Mesendoderm (in vitro differentiated cells): ENCODE data around the gene GPR37L1.

ENCODE experiments used
- DNase-seq: peaks from one replicate; pipeline ENCODE4 v3.0.0; 2013
- H2AK5ac ChIP-seq: 2 replicates; pipeline ENCODE4 v1.6.1; 2013; ENCODE audit warnings: low read length, inconsistent platforms
- H2BK120ac ChIP-seq: 2 replicates; pipeline ENCODE4 v1.6.1; 2013; ENCODE audit warnings: low read depth, mild to moderate bottlenecking, low read length, moderate library complexity, mixed read lengths
- H2BK15ac ChIP-seq: replicated peaks from 2 replicates; pipeline ENCODE4 v1.6.1; 2013; ENCODE audit warnings: low read depth, mild to moderate bottlenecking, moderate library complexity
- H2BK5ac ChIP-seq: 2 replicates; pipeline ENCODE4 v1.6.1; 2013; ENCODE audit warnings: low read length, inconsistent platforms
- H3K18ac ChIP-seq: 2 replicates; pipeline ENCODE4 v1.6.1; 2013; ENCODE audit warnings: mild to moderate bottlenecking, low read length, mixed read lengths
- H3K23ac ChIP-seq: one replicate; pipeline ENCODE4 v1.6.1; 2013; ENCODE audit warnings: low read length
- H3K27ac ChIP-seq: 2 replicates; pipeline ENCODE4 v1.5.1; 2013; ENCODE audit warnings: low read depth, mild to moderate bottlenecking, inconsistent platforms, low read length, moderate library complexity
- H3K27me3 ChIP-seq: 2 replicates; pipeline ENCODE4 v1.6.1; 2013; ENCODE audit warnings: low read length, control low read depth, mild to moderate bottlenecking, inconsistent platforms; ENCODE audit not compliant: insufficient read depth, poor library complexity
- H3K36me3 ChIP-seq: 2 replicates; pipeline ENCODE4 v1.6.1; 2013; ENCODE audit warnings: low read length, inconsistent platforms; ENCODE audit not compliant: control insufficient read depth, insufficient read depth
- H3K4ac ChIP-seq: one replicate; pipeline ENCODE4 v1.6.1; 2013; ENCODE audit warnings: low read depth, mild to moderate bottlenecking, low read length, moderate library complexity
- H3K4me1 ChIP-seq: 2 replicates; pipeline ENCODE4 v1.6.1; 2013; ENCODE audit warnings: low read depth, low read length, inconsistent platforms; ENCODE audit not compliant: control insufficient read depth
- H3K4me2 ChIP-seq: 2 replicates; pipeline ENCODE4 v1.6.1; 2013; ENCODE audit warnings: low read length
- H3K4me3 ChIP-seq: 2 replicates; pipeline ENCODE4 v1.5.1; 2013; ENCODE audit warnings: mild to moderate bottlenecking, low read length
- H3K56ac ChIP-seq: one replicate; pipeline ENCODE4 v1.6.1; 2013; ENCODE audit warnings: low read length
- H3K79me1 ChIP-seq: 2 replicates; pipeline ENCODE4 v1.6.1; 2013; ENCODE audit warnings: low read length, inconsistent platforms
- H3K79me2 ChIP-seq: 2 replicates; pipeline ENCODE4 v1.6.1; 2013; ENCODE audit warnings: mild to moderate bottlenecking, low read length; ENCODE audit not compliant: control insufficient read depth, insufficient read depth
- H3K9ac ChIP-seq: 2 replicates; pipeline ENCODE4 v1.6.1; 2013; ENCODE audit warnings: low read length, inconsistent platforms
- H4K5ac ChIP-seq: one replicate; pipeline ENCODE4 v1.6.1; 2013; ENCODE audit warnings: low read length
- H4K8ac ChIP-seq: one replicate; pipeline ENCODE4 v1.6.1; 2013; ENCODE audit warnings: low read depth, mild to moderate bottlenecking, control low read depth, low read length, moderate library complexity
- WGBS: extraction: QIAGEN DNeasy Blood & Tissue Kit; methylation state at CpG from one replicate; pipeline ENCODE4 v1.1.7; 2013; ENCODE audit warnings: low lambda C conversion rate, missing lambda C conversion rate; ENCODE audit not compliant: insufficient coverage; ENCODE audit errors: extremely low coverage; 5-methylcytosine and 5-hydroxymethylcytosine counted together

GPR37L1 gene

GRCh38 chr1:202160377-202160940 is 37.7 kb downstream of the GPR37L1 start, which contains the start of gene PTPN7:
Gene PTPN7, minus strand, starts transcription at chr1:202160602. Its CDS starts 1,200 bp downstream, at chr1:202159402.
- H3K4me3 ChIP-seq, result no peak within 1 kb of the TSS

DNA sequence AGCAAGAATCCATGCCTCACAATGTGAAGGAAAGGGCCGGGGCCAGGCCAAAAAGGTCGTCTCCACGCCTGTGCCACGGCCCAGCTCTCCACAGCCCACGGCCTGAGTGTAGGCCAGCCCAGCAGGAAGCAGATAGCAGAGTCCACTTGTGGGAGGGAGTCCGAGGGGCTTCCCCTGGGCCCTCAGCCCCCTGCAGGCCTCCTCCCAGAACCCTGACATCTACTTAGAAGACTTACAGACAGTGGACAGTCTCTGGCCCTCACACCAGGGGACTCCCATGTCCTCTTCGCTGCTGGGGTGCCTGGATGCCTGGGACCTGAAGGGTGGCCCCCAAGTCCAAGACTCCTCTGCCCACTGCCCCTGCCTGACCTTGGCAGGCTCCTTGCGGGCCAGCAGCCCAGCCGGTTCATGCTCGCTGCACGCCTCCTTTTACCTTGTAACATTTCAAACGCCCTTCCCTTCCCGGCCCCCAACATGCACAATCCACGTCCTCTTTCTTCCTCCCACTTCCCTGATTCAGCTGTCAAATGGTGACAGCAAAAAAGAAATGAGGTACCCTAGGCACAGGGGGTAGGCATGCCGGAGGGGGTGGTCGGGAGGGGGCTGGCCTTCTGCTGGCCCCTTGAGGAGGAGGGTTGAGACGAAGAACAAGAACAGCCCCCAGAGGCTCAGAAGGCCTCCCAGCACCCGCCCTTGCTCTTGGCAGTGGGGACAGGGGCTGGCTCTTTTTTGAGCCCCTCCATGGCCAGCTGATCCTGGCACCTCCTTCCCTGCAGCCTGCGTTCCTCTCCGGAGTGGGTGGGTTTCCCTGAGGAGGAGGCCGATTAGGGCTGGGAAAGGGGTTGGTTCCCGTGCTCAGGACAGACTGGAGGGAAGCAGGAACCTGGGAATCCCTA is 38.7 kb downstream of the GPR37L1 start:
- no peak for DNase-seq
- Histone ChIP-seq H3K4me1 (peaks cover 26% of the 10 kb centered on the region), H4K5ac (no peak overlapping the region), H2BK120ac (no peak overlapping the region), H3K27ac (no peak overlapping the region), H3K4ac (no peak overlapping the region), H3K36me3 (no peaks in the 10 kb centered on the region), H3K79me2 (no peaks in the 10 kb centered on the region), H3K27me3 (no peaks in the 10 kb centered on the region), H3K18ac (peak overlapping the region; percentile 19), H3K9ac (no peak overlapping the region), H3K4me3 (no peak overlapping the region), H3K23ac (peak overlapping the region; percentile 91), H3K56ac (peak overlapping the region; percentile 66), H3K4me2 (no peak overlapping the region), H3K79me1 (no peaks in the 10 kb centered on the region), H2AK5ac (peak overlapping the region; percentile 7), H4K8ac (no peak overlapping the region), H2BK5ac (peak overlapping the region; percentile 27), H2BK15ac (no peak overlapping the region)
- no CpG with 5 or more reads among the region's 22 CpGs for WGBS

More at GRCh38 chr1:202160377-202160940, 37.7 kb downstream of the GPR37L1 start, which contains the start of gene PTPN7:
- no peak within 1 kb of the TSS for H3K4me2 ChIP-seq
- peak within 1 kb of the TSS; percentile 40 for H2BK5ac ChIP-seq
- H2BK120ac ChIP-seq, result no peak within 1 kb of the TSS
- no CpG with 5 or more reads among the region's 17 CpGs for WGBS
- no peak within 1 kb of the TSS for H4K5ac ChIP-seq
- H3K27ac ChIP-seq, result no peak within 1 kb of the TSS
- H4K8ac ChIP-seq, result no peak within 1 kb of the TSS
- no peaks in the 10 kb centered on the region for H3K36me3 ChIP-seq
- H3K56ac ChIP-seq, result peak within 1 kb of the TSS; percentile 80
- no peak within 1 kb of the TSS for H3K4ac ChIP-seq
- H3K23ac ChIP-seq, result peak within 1 kb of the TSS; percentile 91
- H2AK5ac ChIP-seq, result peak within 1 kb of the TSS; percentile 56
- H3K27me3 ChIP-seq, result no peaks in the 10 kb centered on the region
- no peak within 1 kb of the TSS for H2BK15ac ChIP-seq
- no peak for DNase-seq
- H3K9ac ChIP-seq, result no peak within 1 kb of the TSS
- H3K4me1 ChIP-seq, result peaks cover 26% of the 10 kb centered on the region
- no peaks in the 10 kb centered on the region for H3K79me2 ChIP-seq
- no peaks in the 10 kb centered on the region for H3K79me1 ChIP-seq
- peak within 1 kb of the TSS; percentile 4 for H3K18ac ChIP-seq

GRCh38 chr1:202162047-202162417 is 39.3 kb downstream of the GPR37L1 start:
- Histone ChIP-seq H2AK5ac (no peak overlapping the region), H4K8ac (no peak overlapping the region), H3K9ac (no peak overlapping the region), H3K4ac (no peak overlapping the region), H3K27me3 (no peaks in the 10 kb centered on the region), H2BK15ac (no peak overlapping the region), H3K4me3 (no peak overlapping the region), H3K79me2 (no peaks in the 10 kb centered on the region), H3K4me2 (no peak overlapping the region), H2BK5ac (peak overlapping the region; percentile 69), H3K27ac (no peak overlapping the region), H3K56ac (peak overlapping the region; percentile 61), H3K18ac (peak overlapping the region; percentile 19), H4K5ac (no peak overlapping the region), H3K79me1 (no peaks in the 10 kb centered on the region), H3K23ac (no peak overlapping the region), H3K4me1 (peaks cover 26% of the 10 kb centered on the region), H3K36me3 (no peaks in the 10 kb centered on the region), H2BK120ac (no peak overlapping the region)
- WGBS, result no CpG with 5 or more reads among the region's 4 CpGs
- no peak for DNase-seq

DNA sequence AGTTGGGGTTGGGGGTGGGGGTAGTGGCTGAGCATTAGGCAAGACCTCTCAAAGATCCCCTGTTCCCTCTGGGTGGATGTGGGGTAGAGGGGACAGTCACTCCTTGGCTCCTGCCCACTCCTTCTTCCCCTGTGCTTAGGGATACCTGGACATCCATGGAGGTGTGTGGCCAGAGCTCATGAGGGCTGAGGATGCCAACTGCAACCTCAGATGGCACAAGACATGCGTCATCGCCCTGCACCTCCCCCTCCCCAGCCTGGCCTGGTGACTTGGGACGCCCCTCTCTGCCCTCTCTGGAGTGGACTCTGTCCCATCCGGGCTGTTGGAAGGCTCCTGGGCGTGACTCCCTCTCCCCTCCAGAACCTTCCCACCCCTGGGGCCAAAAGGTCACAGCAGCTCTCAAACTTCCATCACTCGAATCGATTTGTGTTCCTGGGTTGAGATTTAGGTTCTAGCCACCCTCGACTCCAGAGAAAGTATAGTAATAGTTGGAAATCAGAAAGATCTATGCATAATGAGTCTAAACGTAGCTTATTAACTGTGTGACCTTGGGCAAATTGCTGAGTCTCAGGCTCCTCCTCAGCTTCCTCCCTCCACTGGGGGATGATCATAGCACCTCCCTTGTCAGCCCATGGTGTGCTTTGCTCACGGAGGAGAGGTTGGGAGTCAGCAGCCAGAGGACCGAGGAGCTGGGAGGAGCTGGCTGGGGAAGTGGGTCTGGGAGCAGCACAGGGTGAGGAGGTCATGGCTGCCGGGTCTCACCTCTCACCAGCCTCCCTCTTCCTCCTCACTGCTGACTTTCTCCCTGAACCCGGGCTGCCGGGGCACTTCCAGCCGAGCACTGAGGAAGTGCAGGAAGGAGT is 39.9 kb downstream of the GPR37L1 start:
- Histone ChIP-seq H3K23ac (no peak overlapping the region), H4K8ac (no peak overlapping the region), H3K79me2 (no peaks in the 10 kb centered on the region), H3K18ac (no peak overlapping the region), H3K4me1 (peaks cover 26% of the 10 kb centered on the region), H2AK5ac (no peak overlapping the region), H3K4me3 (no peak overlapping the region), H3K79me1 (no peaks in the 10 kb centered on the region), H3K27ac (no peak overlapping the region), H3K9ac (no peak overlapping the region), H3K4ac (no peak overlapping the region), H4K5ac (no peak overlapping the region), H2BK5ac (peak overlapping the region; percentile 82), H3K4me2 (no peak overlapping the region), H3K27me3 (no peaks in the 10 kb centered on the region), H3K36me3 (no peaks in the 10 kb centered on the region), H2BK15ac (no peak overlapping the region), H3K56ac (peak overlapping the region; percentile 61), H2BK120ac (no peak overlapping the region)
- no peak for DNase-seq
- WGBS, result no CpG with 5 or more reads among the region's 15 CpGs

- no peak overlapping the region for H4K5ac ChIP-seq
- H3K36me3 ChIP-seq, result no peaks in the 10 kb centered on the region
- peak overlapping the region; percentile 3 for H3K56ac ChIP-seq
- no peak overlapping the region for H3K4ac ChIP-seq
- no peaks in the 10 kb centered on the region for H3K79me2 ChIP-seq
- no peak for DNase-seq
- H3K4me2 ChIP-seq, result no peak overlapping the region
- H4K8ac ChIP-seq, result no peak overlapping the region
- H2AK5ac ChIP-seq, result peak overlapping the region; percentile 9
- no peaks in the 10 kb centered on the region for H3K27me3 ChIP-seq
- WGBS, result no CpG with 5 or more reads among the region's 12 CpGs
- no peak overlapping the region for H3K23ac ChIP-seq
- H2BK120ac ChIP-seq, result no peak overlapping the region
- H3K79me1 ChIP-seq, result no peaks in the 10 kb centered on the region
- no peak overlapping the region for H3K4me3 ChIP-seq
- no peak overlapping the region for H2BK5ac ChIP-seq
- H2BK15ac ChIP-seq, result no peak overlapping the region
- H3K9ac ChIP-seq, result no peak overlapping the region
- no peak overlapping the region for H3K27ac ChIP-seq
- no peak overlapping the region for H3K18ac ChIP-seq
- H3K4me1 ChIP-seq, result peaks cover 26% of the 10 kb centered on the region
Observed at GRCh38 chr1:202163281-202164270, 40.9 kb downstream of the GPR37L1 start.
